Fibroblast of skin of left quadriceps (primary cell): ENCODE results near the gene CARD18.

Experiments used
- DNase-seq, 2 experiments: peaks; one replicate each; pipeline ENCODE4 v3.0.0-alpha.2; 2013; ENCODE audit warnings: low read depth in 2 of 2

The CARD18 gene, protein sequence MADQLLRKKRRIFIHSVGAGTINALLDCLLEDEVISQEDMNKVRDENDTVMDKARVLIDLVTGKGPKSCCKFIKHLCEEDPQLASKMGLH

DNA sequence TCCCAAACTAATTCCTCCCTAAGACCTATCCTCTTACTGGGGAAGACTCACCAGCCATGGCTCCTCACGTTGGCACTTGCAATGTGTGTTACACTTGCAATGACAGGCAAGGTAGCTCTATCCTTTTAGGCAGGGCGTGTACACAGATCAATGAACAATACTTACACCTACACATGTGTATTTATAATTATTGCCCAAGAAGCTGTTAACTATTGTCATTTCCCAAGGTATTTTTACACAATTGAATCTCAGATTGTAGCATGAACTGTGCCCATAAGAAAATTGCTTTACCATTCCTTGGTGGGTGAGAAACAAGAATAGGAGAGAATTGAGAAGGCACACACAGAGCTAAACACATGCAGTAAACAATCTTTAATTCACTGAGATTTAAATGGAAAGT lies at the start of gene CARD18:
TSS of gene CARD18 (minus strand) at position 101 of the 400 bp plus-strand sequence. CDS start at position 58, 43 bp downstream.
- DNase-seq, result no peak

DNA sequence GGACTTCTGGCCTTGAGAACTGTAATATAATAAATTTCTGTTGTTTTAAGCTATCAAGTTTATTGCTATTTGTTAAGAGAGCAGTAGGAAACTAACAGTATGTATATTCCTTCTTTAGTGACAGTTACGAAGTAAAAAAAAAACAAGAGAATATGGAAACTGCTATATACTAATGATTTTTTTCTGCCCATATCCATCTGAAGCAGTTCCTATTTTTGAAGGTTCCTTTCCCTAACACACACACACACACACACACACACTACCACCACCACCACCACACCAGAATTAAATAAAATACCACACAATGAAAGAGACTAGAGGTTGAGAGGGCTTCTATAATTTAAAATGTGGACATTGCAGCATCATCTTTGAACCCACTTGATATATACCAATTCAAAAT lies 44.4 kb upstream of the CARD18 start:
- DNase-seq, result no peak

DNA sequence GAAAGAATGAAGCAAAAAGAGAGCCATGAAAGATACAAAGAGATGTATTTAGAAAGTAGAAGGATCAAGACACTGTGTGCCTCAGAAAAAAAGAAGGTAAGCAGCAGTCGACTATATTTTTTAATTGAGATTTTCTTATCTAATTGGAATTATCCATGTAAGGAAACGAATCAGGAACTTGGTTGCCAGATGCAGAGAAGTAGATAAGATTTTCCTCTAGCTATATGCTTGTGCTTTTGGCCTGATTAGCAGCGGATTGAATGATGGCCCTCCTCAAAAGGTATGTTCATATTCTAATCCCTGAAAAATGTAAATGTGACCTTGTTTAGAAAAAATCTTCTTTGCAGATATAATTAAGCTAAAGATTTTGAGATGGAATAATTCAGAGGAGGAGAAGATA lies 43.9 kb upstream of the CARD18 start:
- DNase-seq, result no peak

DNA sequence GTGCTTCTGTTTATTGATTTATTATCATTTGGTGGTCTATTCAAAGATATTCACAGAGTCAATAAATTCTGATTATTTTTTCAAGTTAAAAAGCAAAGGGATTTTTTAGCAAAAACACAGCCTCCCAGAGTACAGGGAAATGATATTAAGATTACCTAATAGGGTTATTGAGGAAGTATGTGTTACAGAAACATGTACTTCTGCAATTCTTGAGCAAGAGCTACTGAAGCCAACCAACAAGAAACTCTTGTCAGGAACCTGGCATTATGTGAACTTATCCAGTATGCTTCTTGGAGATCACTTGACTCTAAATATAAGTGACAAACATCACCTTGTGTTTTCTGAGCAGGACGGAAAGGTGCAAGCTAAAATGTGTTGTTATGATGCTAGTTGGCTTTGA lies 42.0 kb upstream of the CARD18 start:
- no peak for DNase-seq

DNA sequence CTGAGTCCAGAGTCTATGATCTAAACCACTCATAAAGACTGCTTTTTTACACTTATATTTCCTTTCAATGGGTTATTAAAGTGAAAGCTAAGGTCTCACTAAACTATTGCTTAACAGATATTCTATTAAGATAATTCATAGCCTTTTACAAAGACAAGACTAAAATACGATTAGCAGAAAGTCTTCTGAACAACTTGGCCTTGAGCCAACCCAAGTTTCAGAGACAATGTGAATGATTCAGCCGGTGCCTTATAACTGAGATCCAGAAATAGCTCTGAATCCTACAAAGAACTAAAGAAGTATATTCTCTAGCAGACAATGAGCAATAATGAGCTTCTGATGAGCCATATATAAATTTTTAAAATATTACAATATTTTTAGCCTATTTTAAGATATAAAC lies 41.5 kb upstream of the CARD18 start:
- peak; percentile 70 to 72 for DNase-seq

DNA sequence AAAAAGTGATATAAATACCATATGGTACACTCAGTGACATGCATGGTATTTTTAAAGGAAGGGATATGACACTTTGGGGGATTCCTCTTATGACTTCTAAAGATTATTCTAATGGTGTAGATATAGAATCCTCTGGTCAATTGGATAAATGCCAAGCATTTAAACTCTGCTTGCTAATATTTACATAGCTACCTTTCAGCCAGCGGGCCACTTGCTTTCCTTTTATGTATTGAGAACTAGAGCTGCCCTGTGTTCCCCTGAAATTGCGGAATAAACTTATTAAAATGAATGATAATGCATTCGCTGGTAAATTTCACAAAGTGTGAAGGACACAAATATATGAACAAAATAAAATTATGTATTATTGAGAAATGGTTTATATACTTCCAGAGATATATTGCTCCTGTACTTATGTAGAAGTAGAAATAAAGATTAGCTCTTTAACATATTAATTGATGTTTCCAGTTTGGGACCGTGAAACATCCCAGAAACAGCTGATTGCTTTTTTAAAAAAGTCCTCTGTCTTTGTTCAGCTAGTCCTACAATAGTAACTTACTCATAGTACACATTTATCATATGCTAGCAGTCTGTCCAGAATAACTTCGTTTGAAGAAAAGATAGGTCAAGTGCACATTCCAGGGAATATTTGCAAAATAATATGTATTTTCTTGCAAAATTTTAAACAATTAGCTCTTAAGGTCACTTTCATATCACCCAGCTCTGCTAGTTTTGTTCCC lies 40.1 kb upstream of the CARD18 start:
- DNase-seq, result no peak

DNA sequence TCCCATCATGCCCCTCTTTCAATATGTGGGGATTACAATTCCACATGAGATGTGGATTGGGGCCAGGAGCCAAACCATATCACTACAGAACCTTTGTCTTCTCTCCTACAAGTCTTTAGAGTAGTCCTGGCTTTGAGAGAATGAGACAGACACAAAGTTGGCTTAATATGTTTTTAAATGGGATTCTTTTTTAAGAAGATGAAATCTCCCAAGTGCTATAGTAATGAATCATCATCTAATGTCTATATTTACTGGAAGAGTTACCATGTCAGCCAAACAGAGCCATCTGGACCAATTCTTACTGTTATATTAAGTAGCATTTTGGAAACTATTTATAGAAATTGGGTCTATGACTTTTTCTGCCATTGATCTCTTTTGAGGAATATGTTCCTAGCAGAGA lies 38.1 kb upstream of the CARD18 start:
- DNase-seq, result peak; percentile 82 to 84

DNA sequence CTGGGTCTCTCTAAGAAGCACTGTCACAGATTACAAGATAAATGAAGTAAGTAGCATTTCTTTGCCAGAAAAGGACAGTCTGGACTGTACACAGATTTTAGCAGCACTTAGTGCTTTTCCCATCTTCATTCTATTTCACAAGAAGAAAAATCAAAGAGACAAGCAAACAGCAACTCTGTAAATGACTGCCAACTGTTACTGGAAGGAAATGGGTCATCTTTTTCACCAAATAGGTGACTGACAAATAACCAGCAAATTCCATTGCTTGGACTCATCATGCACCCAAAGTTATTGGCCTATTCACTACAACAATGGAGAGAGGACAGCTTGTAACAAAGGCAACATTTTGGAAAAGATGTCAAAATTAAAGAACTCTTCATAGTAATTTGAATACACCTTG lies 28.9 kb upstream of the CARD18 start:
- no peak for DNase-seq

DNA sequence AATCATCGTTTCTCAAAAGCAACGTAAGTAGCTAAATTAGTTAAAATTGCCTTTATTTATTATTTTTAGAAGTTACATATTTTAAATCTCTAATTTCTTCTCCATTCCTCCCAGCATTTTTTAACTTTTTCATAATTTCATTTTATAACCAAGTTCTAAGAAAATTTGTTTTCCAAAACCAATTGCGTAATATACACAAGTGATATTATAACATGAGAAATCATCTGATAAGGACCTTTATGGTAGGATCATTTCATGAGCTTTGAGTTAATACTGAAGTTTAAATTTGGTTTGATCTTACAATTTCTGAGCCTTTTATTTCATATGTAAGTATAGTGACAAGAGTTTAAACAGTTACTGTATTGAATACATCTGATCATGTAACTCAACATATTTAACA lies 27.7 kb upstream of the CARD18 start:
- DNase-seq, result no peak

DNA sequence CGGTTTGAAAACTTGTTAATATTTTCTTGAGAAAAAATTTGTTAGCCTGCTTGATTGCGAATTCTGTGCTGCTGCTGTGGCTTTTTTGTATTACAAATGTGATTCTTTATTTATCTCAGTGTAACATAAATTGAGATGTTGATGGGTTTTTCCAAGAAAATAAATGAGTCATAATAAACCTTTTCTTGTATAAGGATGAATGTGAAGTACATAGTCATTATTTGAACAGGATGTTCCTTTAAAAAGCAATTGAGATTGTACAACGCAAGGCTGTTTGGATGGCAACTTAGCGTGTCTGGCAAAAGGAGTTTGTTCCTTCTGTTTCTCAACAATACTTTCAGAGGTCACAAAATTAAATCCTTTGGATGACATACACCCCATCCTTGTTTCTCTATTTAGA lies 24.6 kb upstream of the CARD18 start:
- DNase-seq, result no peak

DNA sequence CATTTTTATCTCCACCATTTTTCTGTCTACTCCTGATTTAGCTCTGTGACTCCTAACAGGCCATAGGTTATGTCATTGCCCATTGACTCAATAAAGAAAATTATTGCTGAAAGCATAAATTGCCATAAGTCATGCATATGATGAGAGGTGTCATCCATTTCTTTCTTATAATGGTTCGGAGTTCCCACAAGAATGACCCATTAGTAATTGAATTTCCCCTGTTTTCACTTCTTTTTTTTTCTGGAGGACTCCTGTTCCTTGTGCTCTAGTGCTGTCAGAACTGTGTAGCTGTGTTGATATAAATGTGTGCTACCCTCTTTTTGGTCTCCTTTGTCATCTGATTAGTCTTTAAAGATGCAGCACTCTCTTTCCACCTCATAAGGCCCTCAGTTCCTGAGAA lies 22.9 kb upstream of the CARD18 start:
- DNase-seq, result no peak

DNA sequence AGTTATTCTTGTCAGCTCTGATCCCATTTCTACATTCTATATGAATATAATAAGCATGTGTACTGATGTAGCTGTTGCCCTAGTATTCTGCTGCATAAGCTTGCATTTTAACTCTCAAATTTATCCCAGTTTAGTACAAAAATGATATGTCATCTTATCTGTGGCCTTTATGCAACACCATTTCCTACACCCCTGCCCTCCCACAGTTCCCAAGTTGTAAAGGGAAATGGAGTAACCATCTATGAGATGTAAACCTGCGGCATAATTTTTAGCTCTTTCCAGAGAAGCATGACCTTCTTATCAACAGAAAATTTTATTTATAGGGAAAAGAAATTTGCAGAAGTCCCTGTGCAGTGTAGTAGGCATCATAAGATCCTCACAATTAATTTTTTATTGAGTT lies 18.9 kb upstream of the CARD18 start:
- no peak for DNase-seq

DNA sequence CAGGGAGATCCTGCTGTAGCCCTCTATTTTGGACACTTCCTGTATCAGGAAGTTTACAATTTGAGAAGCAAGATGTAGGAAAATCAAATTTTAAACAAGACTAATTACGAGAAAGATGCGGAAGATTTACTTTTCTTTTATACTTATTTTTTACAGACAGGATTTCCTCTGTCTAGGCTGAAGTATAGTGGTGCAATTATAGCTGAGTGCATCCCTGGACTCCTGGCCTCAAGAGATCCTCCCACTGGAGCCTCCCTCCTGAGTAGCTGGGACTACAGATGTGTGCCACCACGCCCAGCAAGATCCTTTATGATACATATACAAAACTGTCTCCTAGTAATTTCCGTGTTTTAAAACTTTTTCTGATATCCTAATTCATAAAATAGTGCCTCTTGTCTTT lies 17.2 kb upstream of the CARD18 start:
- DNase-seq, result no peak

DNA sequence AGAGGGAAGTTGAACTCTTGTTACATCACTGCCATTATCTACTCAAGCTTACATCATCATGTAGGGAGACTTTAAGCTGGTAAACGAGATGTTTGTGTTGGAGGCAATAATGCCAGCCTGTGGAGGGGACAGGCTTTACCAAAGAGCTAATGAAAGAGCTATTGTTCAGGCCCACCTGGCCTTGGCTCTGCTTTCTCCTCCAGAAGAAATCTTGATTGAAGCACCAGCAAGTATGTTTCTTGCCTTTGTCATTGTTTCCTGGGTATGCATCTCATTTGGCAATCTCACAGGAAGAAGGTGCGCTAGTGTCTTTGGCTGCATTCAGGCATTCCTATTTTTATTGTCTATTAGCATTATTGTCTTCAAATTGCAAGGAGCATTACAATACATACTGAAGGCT lies 16.7 kb upstream of the CARD18 start:
- no peak for DNase-seq

DNA sequence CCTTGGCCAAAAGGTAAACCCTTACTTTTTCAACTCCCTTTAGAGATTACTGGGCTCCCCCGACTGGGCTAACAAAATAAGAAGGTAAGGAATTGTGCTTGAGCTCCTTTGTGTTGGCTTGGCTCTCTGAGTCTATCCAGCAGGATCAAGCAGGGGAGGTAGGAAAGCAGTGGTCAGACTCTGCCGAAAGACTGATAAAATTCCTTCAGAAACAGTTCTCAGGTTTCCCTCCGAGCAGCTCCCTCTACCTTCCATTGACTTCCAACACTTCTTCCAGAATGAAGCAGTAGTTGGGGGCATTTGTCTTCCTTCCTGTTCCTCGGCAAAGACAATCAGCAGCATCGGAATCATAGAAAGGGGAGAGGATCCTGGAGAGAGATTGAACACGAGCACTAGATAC lies 16.1 kb upstream of the CARD18 start:
- DNase-seq, result no peak

DNA sequence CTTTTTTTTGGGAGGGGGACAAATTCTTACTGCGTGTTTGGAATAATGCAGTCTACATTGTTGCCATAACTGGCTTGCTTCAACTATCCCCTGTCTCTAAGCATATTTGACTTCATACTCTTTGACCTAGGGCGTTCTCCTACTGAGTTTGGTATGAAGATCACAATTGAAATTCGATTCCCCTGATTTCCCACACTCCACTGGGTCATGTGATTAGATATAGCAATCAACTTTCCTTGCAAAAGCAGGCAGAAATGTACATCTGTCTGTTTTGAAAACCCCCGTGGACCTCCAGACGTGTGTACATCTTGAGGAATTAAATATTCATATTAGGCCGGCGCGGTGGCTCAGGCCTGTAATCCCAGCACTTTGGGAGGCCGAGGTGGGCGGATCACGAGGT lies 13.8 kb upstream of the CARD18 start:
- no peak for DNase-seq

DNA sequence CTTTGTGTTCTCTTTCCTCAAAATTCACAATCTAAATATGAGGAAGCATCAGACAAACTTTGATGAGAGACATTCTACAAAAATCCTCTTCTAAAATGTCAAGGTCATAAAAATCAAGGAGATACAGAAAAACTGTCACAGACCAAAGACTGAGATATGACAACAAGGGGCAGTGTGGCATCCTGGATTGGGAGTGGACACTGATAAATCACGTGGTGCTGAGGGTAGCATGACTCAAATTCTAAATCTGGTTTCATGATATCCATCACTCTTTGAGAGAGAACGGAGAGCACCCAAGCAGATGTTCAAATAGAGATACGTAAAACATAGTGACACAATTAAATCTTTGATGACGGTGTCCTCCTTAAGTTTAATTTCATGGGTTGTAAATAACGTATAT lies 13.0 kb upstream of the CARD18 start:
- DNase-seq, result no peak

DNA sequence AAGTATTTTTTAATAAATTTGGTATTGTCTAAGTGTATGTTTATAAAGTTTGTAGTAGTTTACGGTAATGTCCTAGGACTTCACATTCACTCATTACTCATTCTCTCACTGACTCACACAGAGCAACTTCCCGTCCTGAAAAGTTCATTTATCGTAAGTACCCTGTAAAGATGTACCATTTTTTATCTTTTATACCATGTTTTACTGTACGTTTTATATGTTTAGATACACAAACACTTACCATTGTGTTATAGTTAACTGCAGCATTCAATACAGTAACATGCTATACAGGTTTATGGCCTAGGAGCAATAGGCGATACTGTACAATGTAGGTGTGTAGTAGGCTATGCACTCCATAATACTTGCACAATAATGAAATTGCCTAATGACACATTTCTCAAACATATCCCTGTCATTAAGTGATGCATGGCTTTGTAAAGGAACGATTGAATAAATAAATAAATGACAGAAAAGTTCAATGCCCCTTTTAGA lies 12.5 kb upstream of the CARD18 start:
- DNase-seq, result no peak

DNA sequence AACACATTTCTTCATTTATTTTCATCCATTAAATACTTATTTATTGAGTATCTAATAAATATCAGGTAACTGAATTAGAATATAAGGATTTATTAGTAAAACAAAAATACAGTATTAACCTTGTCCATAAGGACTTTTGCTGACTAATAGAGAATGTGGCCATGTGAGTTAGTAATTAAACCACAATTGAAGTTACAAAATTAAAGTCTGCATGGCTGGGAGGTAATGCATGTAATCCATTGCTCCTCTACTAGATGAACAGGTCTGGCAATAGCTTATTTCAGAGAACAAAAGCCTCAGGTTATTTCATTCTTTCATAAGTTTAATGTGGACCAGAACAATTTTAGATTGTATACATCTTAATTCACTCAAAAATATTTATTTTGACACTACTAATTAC lies 9.9 kb upstream of the CARD18 start:
- no peak for DNase-seq

DNA sequence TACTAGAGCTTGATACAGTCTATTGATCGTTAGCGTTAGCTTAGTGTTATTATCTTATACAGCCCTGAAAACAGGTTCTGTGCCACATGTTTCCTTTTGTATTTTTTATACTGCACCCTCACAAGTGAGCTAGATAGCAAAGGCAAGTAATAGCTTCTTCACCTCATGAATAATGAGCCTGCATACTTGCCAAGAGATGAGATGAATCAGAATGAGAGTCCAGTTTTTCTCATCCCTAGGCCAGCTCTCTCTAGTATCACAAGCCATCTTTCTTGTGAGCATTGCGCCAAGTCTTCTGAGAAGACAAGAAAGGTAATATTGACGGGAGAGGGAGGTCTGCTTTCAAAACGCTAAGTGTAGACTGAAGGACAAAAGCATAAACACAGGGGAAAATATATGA lies 8.7 kb upstream of the CARD18 start:
- no peak for DNase-seq

DNA sequence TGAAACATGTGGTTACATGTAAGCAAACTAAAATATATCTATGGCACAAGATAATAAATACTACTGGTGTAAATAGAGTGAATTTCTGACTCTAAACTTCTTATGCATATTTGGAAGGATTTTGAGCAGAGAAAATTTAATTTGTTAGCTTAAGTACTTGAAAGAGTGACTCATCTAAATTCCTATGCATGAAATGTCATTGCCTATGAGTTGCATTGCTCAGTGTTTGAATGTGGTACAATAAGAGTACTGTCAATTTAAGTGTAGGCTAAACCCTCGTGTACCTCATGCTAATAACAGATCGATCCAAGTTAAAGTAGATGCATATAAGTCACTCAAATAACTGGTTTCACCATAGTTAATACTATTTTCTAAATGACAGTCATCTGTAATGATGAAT lies 5.3 kb upstream of the CARD18 start:
- peak; percentile 60 to 63 for DNase-seq

DNA sequence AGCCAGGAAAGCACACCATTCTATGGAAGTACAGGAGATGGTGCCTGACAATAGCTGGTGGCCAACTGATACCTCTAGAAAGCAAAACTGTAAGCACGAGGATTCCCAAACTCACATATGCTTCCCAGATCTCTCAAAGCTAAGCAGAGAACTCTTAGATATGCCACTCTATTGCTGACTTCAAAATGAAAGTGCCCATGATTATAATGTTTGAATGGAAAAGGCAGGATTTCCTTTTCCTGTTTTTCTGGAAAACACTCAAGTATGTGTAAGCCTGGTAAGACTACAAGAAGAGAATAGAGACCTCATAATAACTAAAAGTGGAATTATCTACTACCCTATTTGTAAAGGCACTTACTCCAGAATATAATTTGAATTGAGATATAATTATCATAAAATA lies 2.6 kb upstream of the CARD18 start:
- DNase-seq, result no peak

DNA sequence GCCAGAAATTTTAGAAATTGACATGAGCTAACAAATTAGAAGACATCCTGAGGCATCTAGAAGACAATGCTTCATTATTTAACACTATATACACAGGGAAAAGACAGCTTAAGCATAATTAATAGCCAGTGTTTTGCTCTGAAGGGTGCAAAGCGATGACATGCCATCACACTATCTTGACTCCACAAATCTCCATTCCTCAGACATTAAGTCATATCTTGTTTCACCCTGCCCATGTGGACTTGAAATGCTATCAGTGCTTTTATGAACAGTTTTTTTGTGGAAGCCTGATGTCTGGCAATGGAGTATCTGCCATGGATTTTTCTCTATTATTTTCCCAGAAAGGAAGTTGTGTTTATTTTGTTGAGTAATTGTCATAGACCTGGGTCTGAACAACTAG lies 2.3 kb downstream of the CARD18 start:
- DNase-seq, result no peak

DNA sequence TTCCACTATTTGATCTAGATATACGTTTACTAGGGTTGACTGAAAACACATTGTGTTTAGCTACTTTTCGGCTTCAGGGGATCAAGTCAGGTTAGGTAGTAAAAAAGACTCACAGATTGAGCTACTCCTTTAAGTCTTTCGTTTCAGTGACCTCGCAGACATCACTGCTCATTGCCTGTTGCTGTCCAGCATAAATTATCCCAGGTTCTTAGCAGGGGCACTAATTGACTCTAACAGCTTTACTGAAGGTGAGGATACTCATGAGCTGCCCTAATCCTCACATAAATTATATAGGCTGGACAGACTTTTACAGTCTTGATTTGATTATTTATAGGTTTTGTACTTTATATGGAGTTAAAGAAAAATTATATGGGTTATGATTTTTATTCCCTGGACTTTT lies 3.7 kb downstream of the CARD18 start:
- DNase-seq, result no peak
